GOT3 (cell line): ENCODE measurements around the gene DAPK2.
A peak's percentile ranks its signal among the peaks of the same experiment; 100 is the strongest.

Experiments
- DNase-seq: peaks from one replicate; lab custom pipeline; 2025; ENCODE audit warnings: mixed read lengths; lab: John Stamatoyannopoulos, UW

DAPK2 gene

DNA sequence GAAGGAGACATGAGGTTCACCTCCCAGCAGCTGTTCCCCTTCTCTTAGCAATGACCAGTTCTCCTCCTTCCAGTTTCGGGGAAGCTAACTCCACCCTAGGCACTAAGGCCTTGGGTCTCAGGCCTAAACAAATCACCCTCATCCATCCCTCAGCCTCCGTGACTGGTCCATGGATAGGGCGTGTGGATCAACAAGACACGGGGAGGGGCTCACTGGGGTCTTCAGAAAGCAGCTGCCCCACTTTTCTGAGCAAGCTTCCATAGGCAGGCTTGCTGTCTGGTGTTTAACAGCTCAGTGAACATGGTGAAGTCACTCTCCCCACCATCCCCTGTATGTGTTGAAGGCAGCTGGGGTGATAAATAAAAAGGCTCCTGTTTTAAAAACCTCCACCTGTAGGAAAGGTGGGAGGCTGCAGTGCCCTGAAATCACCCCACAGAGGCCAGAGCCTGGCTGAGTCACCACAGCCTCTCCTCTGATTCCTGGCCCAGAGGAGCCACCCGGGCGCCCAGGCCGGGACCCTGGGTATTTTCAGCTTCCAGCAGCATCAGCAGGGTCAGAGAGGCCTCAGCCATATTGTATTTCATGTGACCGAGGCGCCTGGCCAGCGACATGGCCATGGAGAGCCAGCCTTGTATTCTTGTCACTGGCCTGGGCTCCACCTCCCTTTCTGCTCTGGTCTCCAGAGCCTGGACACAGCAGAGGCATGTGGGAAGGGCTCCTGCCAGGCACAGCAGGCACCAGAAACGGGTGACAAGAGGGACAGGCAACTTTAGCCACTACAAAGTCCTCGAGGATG lies 152.2 kb downstream of the DAPK2 start:
- DNase-seq = no peak

DNA sequence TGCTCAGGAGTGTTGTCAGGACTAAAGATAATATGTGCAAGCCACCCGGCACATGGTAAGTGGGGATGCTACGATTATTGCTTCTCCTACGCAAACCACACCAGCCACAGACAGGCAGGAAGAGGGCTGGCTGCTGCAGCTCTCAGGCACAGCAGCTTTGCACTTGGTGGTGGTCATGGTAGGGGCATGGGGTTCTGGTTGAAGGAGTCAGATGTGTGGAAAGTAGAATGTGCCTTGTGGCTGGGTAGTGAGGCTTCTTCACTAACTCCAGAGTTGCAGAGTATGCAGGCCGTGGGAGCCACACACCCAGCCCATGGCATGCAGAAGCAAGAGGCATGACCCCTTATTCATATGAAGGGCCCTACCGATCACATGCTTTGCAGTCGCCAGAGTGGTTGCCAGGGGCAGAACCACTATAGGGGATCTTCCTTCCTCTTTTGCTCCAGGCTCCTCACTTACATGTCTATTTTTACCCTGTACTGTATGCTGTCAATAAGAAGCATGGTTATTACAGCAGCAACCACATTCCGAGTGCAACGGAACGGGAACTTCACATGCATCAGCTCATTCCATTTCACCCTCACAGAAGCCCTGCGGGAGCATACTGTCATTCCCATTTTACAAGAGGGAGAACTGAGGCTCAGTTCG lies 153.4 kb downstream of the DAPK2 start:
- DNase-seq = no peak

DNA sequence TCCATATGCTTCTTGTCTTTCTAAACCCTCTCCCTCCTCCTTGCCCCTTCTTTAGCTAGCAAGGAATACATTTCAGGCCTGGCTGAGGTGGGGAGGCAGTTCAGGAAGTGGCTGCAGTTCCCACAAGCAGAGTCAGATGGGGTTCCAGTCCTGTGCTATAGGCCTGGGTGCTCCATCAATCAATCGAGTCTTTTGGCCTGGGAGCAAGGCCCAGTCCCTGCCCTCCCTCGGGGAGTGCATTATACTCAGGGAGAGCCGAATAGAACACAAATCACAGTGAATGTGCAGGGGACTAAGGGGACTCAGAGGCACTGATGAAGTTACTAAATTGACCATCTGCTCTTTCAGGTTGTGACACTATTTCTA lies 154.5 kb downstream of the DAPK2 start:
- DNase-seq = no peak

DNA sequence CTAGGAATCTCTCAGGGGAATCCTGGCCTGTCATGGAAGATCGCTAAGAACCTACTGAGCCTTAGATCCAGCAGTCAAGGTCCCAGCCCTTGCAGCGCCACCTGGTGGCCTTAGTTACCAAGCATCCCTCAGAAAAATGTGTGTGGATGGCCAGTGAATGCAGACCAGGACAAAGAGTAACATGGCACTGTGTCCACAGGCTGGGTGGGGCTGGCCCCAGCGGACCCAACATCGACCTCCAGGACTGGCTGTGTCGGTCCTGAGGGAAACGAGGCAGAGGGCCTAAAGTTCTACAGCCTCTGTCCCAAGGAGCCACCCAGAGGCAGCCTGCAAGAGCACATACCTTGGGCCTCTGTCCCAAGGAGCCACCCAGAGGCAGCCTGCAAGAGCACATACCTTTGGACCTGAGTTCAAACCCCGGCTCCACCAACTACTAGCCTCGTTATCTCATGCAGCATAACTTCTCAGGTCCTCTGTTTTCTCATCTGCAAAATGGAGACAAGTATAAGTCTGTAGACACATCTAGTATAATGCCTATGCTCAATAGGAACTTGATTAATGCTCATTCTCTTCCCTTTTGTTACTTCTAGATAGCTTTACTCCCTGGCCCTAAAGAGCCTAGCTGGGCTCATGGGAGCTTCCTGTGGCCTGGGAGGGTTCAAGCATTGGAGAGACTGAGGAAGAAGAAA lies 155.1 kb downstream of the DAPK2 start:
- peak; percentile 14 for DNase-seq

DNA sequence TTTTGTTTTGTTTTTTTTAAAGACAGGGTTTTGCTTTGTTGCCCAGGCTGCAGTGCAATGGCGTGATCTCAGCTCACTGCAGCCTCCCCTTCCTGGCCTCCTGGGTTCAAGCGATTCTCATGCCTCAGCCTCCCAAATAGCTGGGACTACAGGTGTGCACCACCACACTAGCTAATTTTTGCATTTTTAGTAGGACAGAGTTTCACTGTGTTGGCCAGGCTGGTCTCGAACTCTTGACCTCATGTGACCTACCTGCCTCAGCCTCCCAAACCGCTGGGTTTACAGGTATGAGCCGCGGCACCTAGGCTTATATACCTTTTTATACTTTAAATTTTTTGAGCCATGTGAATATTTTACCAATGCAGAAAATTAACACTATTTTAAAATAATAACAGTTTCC lies 155.7 kb downstream of the DAPK2 start:
- no peak for DNase-seq

DNA sequence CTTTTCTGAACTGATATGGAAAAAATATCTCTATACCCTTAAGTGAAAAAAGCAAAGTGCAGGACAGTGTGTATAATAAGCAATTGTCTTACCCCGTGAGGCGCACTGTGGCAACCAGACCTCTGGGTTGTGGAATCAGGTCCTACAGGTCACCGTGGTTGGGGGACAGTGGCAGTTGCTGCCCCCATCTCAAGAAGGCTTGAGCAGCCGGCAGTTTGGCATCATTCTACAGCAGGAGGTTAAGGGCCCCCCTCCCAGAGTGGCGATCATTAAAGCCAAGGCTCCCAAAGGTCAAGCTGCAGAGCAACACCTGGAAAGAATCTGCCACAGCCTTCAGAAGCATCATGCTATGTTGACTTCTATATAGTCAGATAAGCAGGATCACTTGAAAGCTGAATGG lies 156.5 kb downstream of the DAPK2 start:
- no peak for DNase-seq

DNA sequence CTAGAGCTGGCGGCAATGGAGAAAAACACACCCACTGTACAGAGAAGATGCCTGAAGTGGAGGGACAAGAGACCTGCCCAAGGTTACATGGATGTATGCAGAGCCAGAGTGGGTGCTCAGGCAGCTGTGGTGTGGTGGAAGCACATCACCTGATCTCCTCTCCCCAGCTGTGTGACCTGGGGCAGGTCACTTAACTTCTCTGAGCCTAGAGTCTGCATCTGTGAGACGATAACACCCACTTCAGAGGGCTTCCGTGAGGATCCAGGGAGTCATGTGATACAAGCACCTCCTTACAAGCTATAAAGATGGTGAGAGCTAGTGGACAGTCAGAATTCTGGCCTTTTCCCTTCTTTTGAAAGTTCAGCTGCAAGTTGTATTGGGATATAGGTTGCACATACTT lies 157.5 kb downstream of the DAPK2 start:
- DNase-seq = no peak

DNA sequence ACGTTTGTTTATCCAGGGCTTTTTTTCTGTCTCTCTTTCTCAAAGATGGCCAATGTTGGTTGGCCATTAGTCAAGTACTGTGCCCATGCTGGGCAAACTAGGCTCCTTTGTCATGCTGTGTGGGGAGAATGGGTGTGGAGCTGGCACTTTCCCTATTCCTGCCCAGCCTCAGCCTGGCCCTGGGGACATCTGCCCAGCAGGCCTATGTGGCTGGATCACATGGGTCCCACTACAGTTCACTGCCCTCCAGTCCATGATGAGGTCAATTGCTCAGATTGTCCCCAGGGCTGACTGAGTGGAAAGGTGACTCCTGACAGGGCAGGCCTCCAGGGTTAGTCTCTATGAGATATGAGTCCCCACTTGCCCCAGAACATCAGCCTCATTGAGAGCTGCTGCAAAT lies 158.1 kb downstream of the DAPK2 start:
- no peak for DNase-seq

DNA sequence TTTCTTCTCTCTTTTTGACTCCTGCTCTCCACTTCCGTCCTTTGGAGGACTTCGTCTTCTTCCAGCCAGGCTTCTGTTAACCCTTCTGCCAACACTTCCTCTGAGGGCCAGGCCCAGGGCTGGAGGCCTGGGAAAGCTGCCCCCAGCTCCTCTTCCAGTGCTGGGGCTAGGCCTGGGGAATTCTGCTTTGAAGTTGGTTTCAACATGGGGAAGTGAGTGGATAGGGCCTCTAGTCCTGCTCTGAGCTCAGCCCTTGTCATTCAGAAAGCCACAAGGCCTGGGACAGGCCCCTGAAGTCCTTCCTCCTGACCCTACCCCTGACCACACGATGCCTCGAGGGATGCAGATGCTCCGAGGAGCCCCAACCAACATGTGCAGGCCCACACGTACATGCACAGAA lies 158.7 kb downstream of the DAPK2 start:
- DNase-seq = no peak

DNA sequence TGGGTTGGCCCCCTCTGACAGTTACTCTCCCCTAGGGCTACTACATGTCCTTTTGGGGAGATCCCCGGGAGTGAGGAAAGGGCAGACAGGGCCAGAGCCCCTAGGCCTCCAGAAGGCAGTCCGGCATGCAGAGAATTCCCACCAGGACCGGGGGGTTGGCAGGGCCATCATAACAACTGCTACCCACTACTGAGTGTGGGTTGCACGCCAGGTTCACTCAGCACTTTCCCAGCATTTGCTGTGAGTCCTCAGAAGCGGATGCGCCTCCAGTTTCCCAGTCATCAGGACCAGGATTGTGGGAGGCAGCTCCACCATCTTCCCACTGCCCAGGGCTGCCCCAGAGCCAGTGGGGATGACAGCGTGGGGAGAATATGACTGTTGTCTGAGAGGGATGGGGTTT lies 161.3 kb downstream of the DAPK2 start:
- DNase-seq = no peak

DNA sequence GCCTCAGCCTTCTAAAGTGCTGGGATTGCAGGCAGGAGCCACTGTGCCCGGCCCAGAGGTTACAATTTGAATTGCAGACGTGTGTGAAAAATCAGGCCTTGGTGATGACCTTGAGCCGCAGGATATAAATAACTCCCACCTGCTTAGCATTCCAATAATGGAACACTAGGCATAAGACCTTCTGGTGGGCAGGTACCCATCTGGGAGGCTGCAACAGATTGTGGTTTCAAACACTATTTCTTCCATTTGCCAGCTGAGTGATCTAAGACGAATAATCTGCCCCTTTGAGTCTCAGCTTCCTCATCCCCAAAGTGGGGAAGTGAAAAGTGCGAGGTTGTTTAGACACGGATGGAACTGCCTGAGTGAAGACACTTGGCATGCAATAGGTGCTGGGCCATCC lies 164.9 kb downstream of the DAPK2 start:
- DNase-seq = no peak

DNA sequence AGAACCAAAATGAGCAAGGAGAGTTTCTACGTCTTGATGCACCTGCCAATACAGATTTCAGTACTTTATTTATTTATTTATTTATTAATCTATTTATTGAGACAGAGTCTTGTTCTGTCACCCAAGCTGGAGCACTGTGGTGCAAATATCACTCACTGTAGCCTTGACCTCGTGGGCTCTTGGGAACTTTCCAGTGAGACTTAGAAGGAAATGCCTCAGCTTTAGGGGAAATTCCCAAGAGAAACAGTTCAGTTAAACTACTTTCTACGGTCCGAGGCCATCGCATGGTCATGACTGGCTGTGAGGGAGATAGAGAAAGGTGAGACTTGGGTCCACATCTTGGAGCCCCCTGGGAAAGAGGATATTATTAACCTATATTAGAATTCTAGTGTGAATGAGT lies 165.5 kb downstream of the DAPK2 start:
- no peak for DNase-seq

DNA sequence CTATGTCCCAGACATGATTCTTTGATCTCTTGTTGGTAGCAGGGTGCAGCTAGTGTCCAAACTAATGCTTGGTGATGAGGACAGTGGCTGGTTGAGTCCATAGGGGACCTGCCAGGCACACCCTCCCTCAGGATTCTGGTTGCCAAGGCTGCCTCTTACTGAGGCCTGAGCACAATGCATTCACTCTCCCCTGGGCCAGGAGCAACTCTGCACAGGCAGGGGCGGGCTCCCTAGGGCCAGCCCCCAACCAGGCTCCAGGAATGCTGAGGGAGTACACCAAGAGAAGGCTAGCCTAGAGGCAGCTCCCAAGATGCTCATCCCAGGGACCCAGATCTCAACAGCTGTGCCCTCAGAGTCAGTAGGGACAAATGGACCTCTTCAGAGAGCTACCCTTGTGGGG lies 166.3 kb downstream of the DAPK2 start:
- no peak for DNase-seq

DNA sequence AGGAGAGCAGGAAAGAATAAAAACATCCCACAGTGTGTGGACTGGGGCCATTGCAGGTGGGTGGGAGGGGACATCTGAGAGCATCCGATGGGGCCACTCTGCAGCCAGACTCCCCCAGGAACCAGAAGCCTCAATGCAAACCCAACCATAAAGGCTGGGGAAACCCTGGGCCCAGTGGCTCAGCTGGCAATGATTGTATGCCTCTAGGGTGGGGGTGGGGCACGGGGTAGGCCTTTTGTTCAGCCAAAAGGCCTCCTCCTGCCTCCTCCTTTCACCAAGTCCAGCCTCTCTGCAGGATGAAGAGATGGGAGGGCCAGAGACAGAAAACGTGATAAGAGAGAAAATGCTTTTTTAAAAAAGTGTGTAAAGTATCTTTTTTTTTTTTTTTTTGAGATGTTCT lies 167.1 kb downstream of the DAPK2 start:
- DNase-seq = no peak

DNA sequence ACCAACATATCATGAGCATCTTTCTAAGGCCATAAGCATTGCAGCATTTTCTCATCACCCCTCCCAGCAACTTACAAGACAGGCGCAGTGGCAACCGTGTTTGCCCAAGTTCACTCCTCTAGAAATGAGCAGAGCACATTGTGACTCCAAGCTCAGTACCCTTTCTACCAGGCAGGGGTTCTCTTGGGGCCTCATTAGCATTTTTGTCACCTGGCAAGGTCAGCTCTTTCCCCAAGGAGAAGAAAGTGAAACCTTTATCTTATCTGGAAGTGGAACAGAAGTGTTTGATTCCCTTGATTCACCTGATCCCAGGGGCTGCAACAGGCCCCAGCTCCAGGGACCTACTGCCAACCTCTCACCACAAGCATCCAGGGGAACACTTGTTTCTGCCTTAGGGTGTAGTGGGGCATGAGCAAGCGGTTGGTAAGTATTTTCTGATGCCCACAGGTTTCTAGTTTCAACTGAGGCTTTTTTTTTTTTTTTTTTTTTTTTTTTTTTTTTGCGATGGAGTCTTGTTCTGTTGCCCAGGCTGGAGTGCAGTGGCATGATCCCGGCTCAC lies 168.5 kb downstream of the DAPK2 start:
- no peak for DNase-seq

DNA sequence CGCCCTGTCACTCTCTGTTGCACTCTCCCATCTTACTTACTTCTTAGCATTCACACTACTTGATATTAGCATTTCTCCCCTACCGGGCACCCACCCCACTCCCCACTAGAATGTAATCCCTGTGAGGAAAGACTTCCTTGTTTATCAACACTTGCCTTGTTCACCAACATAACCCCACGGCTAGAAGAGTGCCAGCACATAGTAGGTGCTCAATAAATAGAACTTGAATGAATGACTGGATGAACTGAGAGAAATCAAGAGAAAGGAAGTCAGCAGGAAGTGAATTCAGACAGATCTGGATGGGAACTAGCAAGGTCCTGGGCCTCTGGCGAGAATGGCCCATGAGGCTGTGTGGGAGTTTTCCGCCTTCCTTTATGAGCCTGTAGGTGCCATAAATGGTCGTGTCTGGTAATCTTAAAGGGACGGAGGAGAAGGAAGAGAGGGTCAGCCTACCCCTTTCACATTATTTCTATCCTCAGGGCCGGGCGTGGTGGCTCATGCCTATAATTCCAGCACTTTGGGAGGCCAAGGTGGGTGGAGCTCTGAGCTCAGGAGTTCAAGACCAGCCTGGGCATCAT lies 170.1 kb downstream of the DAPK2 start:
- DNase-seq = no peak

DNA sequence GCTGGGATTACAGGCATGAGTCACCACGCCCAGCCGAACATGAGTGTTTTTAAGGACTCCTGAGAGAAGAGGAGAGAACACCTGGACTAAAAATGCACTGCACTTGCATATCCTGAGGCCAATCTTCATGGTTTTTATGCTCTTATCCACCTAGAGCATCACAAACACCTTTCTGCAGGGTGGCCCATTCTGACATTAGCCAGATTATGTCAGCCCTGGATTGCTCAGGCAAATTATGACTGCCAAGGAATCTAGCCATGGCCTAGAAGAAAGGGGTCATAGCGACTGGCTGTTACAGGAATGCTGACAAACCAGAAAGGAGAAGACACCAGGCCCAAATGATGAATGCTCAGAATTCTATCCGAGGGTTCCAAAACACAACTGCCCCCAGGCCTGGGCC lies 171.7 kb downstream of the DAPK2 start:
- DNase-seq = no peak

DNA sequence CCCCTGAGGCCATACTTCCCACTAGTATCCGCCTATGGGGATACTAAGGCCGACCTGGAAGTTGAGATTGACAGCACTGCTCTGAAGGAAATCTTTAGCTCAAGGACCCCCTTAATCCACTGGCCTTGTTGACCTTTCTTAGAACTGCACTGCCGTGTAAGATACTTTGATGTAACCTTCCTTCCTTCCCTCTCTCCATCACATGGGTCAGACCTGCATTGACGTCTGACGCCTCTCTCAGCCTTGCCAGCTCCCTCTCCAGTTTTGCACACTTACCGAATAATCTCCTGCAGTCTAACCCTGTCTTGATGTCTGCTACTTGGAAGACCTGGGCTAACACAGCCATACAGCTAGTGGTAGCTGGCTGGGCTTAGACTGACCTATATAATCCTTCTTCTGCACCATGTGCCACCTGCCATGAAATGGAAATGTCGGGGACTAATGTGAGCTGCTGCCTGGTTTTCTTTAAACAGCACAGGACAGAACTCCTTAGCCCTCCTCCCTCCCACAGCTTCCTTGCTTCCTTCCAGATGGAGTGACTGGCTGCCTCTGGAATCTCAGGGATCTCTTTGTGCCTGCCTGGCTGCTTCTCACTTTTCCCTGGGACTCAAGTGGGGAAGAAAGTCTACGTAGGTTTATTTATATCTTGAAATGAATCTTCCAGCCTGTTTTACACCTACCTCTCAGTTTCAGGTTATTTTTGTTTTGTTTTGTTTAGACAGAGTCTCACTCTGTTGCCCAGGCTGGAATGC lies 173.3 kb downstream of the DAPK2 start:
- no peak for DNase-seq

DNA sequence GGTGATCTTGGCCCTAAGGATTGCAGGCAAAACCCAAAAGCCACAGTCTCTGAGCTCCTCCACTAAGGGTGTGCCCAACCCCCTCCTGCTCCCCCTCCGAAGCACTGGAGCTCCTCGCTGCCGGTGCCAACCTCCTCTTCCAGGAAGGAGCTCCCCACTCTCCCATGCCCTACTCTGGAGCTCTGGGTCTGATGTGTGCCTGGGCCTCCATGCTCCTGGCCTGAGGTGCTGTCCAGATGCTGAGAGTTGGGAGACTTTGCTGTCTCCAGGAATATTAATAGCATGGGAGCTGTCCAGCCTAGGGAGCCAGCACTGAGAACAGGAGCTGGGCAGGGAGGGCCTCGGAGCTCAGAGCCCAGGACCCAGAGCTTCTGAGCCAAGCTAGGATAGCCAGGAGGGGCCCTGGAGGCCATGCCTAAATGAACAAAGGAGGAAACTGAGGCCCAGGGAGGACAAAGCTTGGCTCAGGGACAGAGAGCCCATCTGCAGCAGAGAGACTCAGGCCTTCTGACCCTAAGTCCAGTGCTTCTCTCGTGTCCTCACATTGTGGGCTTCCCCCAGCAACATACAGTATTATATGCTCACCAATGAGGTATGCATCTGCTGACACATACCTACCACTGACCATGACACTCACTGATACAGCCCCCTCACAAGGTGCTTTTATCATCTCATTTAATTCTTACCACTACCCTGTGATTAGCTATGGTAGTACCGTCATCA lies 175.6 kb downstream of the DAPK2 start:
- DNase-seq = no peak

DNA sequence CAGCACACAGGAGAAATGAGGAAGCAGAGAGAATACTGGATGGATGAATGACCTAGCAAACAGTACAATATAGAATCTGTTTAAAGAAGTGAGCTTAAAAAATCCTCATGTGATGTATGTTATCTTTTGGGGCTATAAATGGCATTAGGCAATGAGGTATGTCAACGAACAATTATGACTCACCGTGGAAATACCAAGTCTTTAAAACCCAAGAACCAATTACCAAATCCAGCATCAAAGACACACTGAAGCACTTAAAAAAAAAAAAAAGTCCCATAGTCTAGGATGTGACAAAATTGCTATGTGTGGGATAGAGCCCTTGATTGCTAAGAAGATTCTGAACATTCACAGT lies 176.3 kb downstream of the DAPK2 start:
- no peak for DNase-seq

DNA sequence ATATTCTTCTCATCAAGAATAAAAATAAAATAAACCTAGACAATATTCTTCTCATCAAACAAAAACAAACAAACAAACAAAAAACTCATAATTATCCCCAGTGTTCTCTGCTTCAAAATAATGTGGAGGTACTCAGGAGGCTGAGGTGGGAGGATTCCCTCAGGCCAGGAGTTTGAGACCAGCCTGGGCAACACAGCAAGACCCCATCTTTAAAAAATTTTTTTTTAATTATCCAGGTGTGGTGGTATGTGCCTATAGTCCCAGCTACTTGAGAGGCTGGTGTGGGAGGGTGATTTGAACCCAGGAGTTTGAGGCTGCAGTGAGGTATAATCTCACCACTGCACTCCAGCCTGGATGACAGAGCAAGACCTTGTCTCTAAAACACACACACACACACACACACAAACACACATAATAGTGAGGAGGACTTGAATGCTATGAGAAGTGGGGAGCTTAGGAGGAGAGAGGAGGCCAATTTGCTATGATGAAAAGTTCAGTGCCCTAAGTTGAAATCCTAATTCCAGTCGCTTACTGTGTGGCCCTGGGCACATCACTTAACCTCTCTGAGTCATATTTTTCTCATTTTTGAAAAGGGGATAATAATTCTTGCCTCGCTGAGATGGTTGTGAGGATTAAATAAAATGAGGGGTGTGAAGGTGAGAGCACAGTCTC lies 176.8 kb downstream of the DAPK2 start:
- DNase-seq = no peak
